GM18526 (cell line): ENCODE data around the gene NAGLU.

Experiments
- POLR2A ChIP-seq: IDR thresholded peaks from 3 replicates; pipeline ENCODE4 v1.6.1; 2011; ENCODE audit not compliant: insufficient read length; ENCODE audit errors: extremely low read depth

NAGLU gene

GRCh38 chr17:42566883-42567573 is 31.0 kb downstream of the NAGLU start, which contains the start of gene MLX:
MLX (plus strand) TSS chr17:42567100; CDS start chr17:42567125, 25 bp downstream.
- peak; percentile 73 for TF ChIP-seq POLR2A

GRCh38 chr17:42568341-42569111 is 32.5 kb downstream of the NAGLU start:
- no peak for TF ChIP-seq POLR2A

GRCh38 chr17:42571435-42572225 is 35.6 kb downstream of the NAGLU start:
- TF ChIP-seq POLR2A, result no peak

- TF ChIP-seq POLR2A, result no peak
These were observed 37.1 kb downstream of the NAGLU start for GRCh38 chr17:42573095-42573494.

GRCh38 chr17:42574463-42574862 is 38.4 kb downstream of the NAGLU start:
- TF ChIP-seq POLR2A, result no peak

GRCh38 chr17:42577140-42577531 is 41.1 kb downstream of the NAGLU start:
- TF ChIP-seq POLR2A, result no peak

GRCh38 chr17:42577532-42578281 is 41.7 kb downstream of the NAGLU start, which contains the start of gene PSMC3IP:
PSMC3IP (minus strand) TSS chr17:42577729; CDS start chr17:42577686, 43 bp downstream.
- peak; percentile 82 for TF ChIP-seq POLR2A

- TF ChIP-seq POLR2A, result no peak
These were observed 42.3 kb downstream of the NAGLU start for GRCh38 chr17:42578282-42578869.

GRCh38 chr17:42579794-42580551 is 43.9 kb downstream of the NAGLU start:
- TF ChIP-seq POLR2A, result no peak

GRCh38 chr17:42581744-42582270 is 45.8 kb downstream of the NAGLU start:
- TF ChIP-seq POLR2A, result no peak

GRCh38 chr17:42584880-42585279 is 48.8 kb downstream of the NAGLU start:
- TF ChIP-seq POLR2A, result no peak

GRCh38 chr17:42585353-42585752 is 49.3 kb downstream of the NAGLU start:
- no peak for TF ChIP-seq POLR2A

- TF ChIP-seq POLR2A, result no peak
These were observed 50.6 kb downstream of the NAGLU start for GRCh38 chr17:42586514-42587230.

GRCh38 chr17:42590886-42591285 is 54.8 kb downstream of the NAGLU start:
- no peak for TF ChIP-seq POLR2A
